GM12875 (cell line): ENCODE results near the gene MREG.

Source experiments
- H3K4me3 ChIP-seq: one replicate; pipeline ENCODE4 v1.5.1; 2011; ENCODE audit warnings: low read depth, low read length, control low read depth
- CTCF ChIP-seq: IDR thresholded peaks from 2 replicates; pipeline ENCODE4 v1.5.1; 2011; ENCODE audit warnings: low read depth, mild to moderate bottlenecking, control low read depth, inconsistent platforms, low read length, moderate library complexity, borderline replicate concordance; ENCODE audit not compliant: insufficient read depth

The MREG gene

GRCh38 chr2:215911301-215912085, 101.9 kb downstream of the MREG start:
- no peak overlapping the region for H3K4me3 ChIP-seq
- no peak for TF ChIP-seq CTCF

GRCh38 chr2:215910180-215910579, 103.2 kb downstream of the MREG start:
- H3K4me3 ChIP-seq: no peak overlapping the region
- no peak for TF ChIP-seq CTCF

GRCh38 chr2:215907147-215907546, 106.2 kb downstream of the MREG start:
- H3K4me3 ChIP-seq: no peak overlapping the region
- no peak for TF ChIP-seq CTCF

GRCh38 chr2:215906458-215906857, 106.9 kb downstream of the MREG start:
- H3K4me3 ChIP-seq: no peak overlapping the region
- no peak for TF ChIP-seq CTCF

- no peak for TF ChIP-seq CTCF
- no peak overlapping the region for H3K4me3 ChIP-seq
Observed at GRCh38 chr2:215905691-215906090, 107.7 kb downstream of the MREG start.

GRCh38 chr2:215904101-215904500, 109.2 kb downstream of the MREG start:
- no peak for TF ChIP-seq CTCF
- no peak overlapping the region for H3K4me3 ChIP-seq

- no peak overlapping the region for H3K4me3 ChIP-seq
- no peak for TF ChIP-seq CTCF
Observed at GRCh38 chr2:215903203-215903602, 110.1 kb downstream of the MREG start.
